HEK293T (cell line): ENCODE data around the gene FAM20A.

Source experiments
- ARNT ChIP-seq: fragments of 450-650 bp; IDR thresholded peaks from 2 replicates; pipeline ENCODE4 v1.6.1; 2017; ENCODE audit warnings: mild to moderate bottlenecking
- ELF4 ChIP-seq: fragments of 450-650 bp; IDR thresholded peaks from 2 replicates; pipeline ENCODE4 v1.6.1; 2017; ENCODE audit warnings: antibody characterized with exemption
- FOXM1 ChIP-seq: fragments of 450-650 bp; IDR thresholded peaks from 2 replicates; pipeline ENCODE4 v1.6.1; 2017; ENCODE audit warnings: mild to moderate bottlenecking, borderline replicate concordance
- SP1 ChIP-seq: fragments of 450-650 bp; IDR thresholded peaks from 2 replicates; pipeline ENCODE4 v1.6.1; 2017
- ZNF384 ChIP-seq: fragments of 450-650 bp; IDR thresholded peaks from 2 replicates; pipeline ENCODE4 v1.6.1; 2016

- no peak for TF ChIP-seq ELF4
- TF ChIP-seq FOXM1: no peak
- TF ChIP-seq ZNF384: no peak
- TF ChIP-seq SP1: no peak
- no peak for TF ChIP-seq ARNT
These were observed 106.1 kb downstream of the FAM20A start for GRCh38 chr17:68495081-68495480.
